ENCODE results near the gene SLC17A3. TPM values are rescaled to one million over a fixed set of nuclear protein-coding genes. Genes with fewer than 3 reads are reported as not detected.

The SLC17A3 gene
- total RNA-seq, 1 donor from 2014 or later = not detected

GRCh38 chr6:25874822-25875562, 949 bp upstream of the SLC17A3 start:
- H3K27ac Mint-ChIP-seq = no peak overlapping the region
- H3K4me3 Mint-ChIP-seq = no peak overlapping the region
- no peaks in the 10 kb centered on the region for H3K9me3 Mint-ChIP-seq
- H3K27me3 Mint-ChIP-seq = peaks cover 10% of the 10 kb centered on the region
- DNase-seq (ENCODE audit: extremely low spot score, unreplicated experiment) = no peak
- no peaks in the 10 kb centered on the region for H3K4me1 Mint-ChIP-seq (ENCODE audit: unreplicated experiment)
- no peak for TF ChIP-seq CTCF (conservative IDR thresholded peaks at IDR 0.05)
- no peaks in the 10 kb centered on the region for H3K36me3 Mint-ChIP-seq

GRCh38 chr6:25872814-25873213, 1.2 kb downstream of the SLC17A3 start:
- H3K4me3 Mint-ChIP-seq = no peak overlapping the region
- no peak for DNase-seq (ENCODE audit: extremely low spot score, unreplicated experiment)

GRCh38 chr6:25869840-25870239, 4.2 kb downstream of the SLC17A3 start:
- Mint-ChIP-seq H3K27ac (no peak overlapping the region), H3K4me3 (no peak overlapping the region), H3K9me3 (no peaks in the 10 kb centered on the region), H3K27me3 (peaks cover 4% of the 10 kb centered on the region), H3K4me1 (ENCODE audit: unreplicated experiment) (no peaks in the 10 kb centered on the region), H3K36me3 (no peaks in the 10 kb centered on the region)
- no peak for DNase-seq (ENCODE audit: extremely low spot score, unreplicated experiment)
- no peak for TF ChIP-seq CTCF (conservative IDR thresholded peaks at IDR 0.05)

More at GRCh38 chr6:25872814-25873213, 1.2 kb downstream of the SLC17A3 start:
- H3K27ac Mint-ChIP-seq = no peak overlapping the region
- H3K27me3 Mint-ChIP-seq = peaks cover 3% of the 10 kb centered on the region
- no peak for TF ChIP-seq CTCF (conservative IDR thresholded peaks at IDR 0.05)
- H3K9me3 Mint-ChIP-seq = no peaks in the 10 kb centered on the region
- H3K4me1 Mint-ChIP-seq (ENCODE audit: unreplicated experiment) = no peaks in the 10 kb centered on the region
- no peaks in the 10 kb centered on the region for H3K36me3 Mint-ChIP-seq

- no peaks in the 10 kb centered on the region for H3K9me3 Mint-ChIP-seq
- H3K4me3 Mint-ChIP-seq = no peak overlapping the region
- no peak overlapping the region for H3K27ac Mint-ChIP-seq
- no peak for TF ChIP-seq CTCF (conservative IDR thresholded peaks at IDR 0.05)
- peaks cover 11% of the 10 kb centered on the region for H3K27me3 Mint-ChIP-seq
- H3K36me3 Mint-ChIP-seq = no peaks in the 10 kb centered on the region
- DNase-seq (ENCODE audit: extremely low spot score, unreplicated experiment) = no peak
- H3K4me1 Mint-ChIP-seq (ENCODE audit: unreplicated experiment) = no peaks in the 10 kb centered on the region
Measured at GRCh38 chr6:25868436-25869183, 5.4 kb downstream of the SLC17A3 start.

GRCh38 chr6:25866011-25866410, 8.0 kb downstream of the SLC17A3 start:
- no peaks in the 10 kb centered on the region for H3K4me1 Mint-ChIP-seq (ENCODE audit: unreplicated experiment)
- no peaks in the 10 kb centered on the region for H3K36me3 Mint-ChIP-seq
- H3K27me3 Mint-ChIP-seq = peaks cover 8% of the 10 kb centered on the region
- no peak overlapping the region for H3K4me3 Mint-ChIP-seq
- no peaks in the 10 kb centered on the region for H3K9me3 Mint-ChIP-seq
- no peak for DNase-seq (ENCODE audit: extremely low spot score, unreplicated experiment)
- no peak overlapping the region for H3K27ac Mint-ChIP-seq
- TF ChIP-seq CTCF (conservative IDR thresholded peaks at IDR 0.05) = no peak

All from type B pancreatic cell (in vitro differentiated cells).